Tibial artery (tissue), 4 donors: Measurements from ENCODE around the gene ULK3.

ENCODE experiments used
- DNase-seq, 2 donors: peaks; one replicate each; pipeline ENCODE4 v3.0.0-alpha.2; 2019
- H3K27ac ChIP-seq, 2 donors: fragments of 200-600 bp; sonication (generic) in 1 of 2; 1 replicate in 1 of 2; 2 replicates in 1 of 2; pipeline ENCODE4 v1.5.1; 2018 to 2019; ENCODE audit warnings: mild to moderate bottlenecking in 1 of 2
- H3K27me3 ChIP-seq, 2 donors: fragments of 200-600 bp; sonication (generic) in 1 of 2; one replicate each; pipeline versions ENCODE4 v1.5.1 to v1.6.0; 2016 to 2019
- H3K36me3 ChIP-seq, 3 donors: fragments of 200-600 bp; sonication (generic) in 2 of 3; one replicate each; pipeline ENCODE4 v1.5.1; 2016 to 2019; ENCODE audit warnings: mild to moderate bottlenecking in 2 of 3
- H3K4me1 ChIP-seq, 4 donors: fragments of 200-600 bp; sonication (generic) in 2 of 4; 1 replicate in 3 of 4; 2 replicates in 1 of 4; pipeline ENCODE4 v1.5.1; 2016 to 2019
- H3K4me3 ChIP-seq, 2 donors: fragments of 200-600 bp; sonication (generic) in 1 of 2; 1 replicate in 1 of 2; 2 replicates in 1 of 2; pipeline ENCODE4 v1.5.1; 2018 to 2019; ENCODE audit warnings: mild to moderate bottlenecking in 2 of 2
- H3K9me3 ChIP-seq, 3 donors: fragments of 200-600 bp; sonication (generic) in 1 of 3; one replicate each; pipeline ENCODE4 v1.5.1; 2016 to 2019
- intact Hi-C: fragments of 100-400 bp; cut with DNase I; formaldehyde crosslinking; loops from one replicate; pipeline ENCODE4 v1.15.0; 2023; ENCODE audit warnings: low total_unique reads
- TF ChIP-seq, protein P1 (sequence below), 2 experiments: fragments of 200-600 bp in 1 of 2; fragments of 450-650 bp in 1 of 2; IDR thresholded peaks; one replicate each; pipeline ENCODE4 v1.5.1; 2017 to 2019; ENCODE audit warnings: antibody characterized with exemption in 2 of 2, mild to moderate bottlenecking in 1 of 2, moderate library complexity in 1 of 2

The ULK3 gene

DNA sequence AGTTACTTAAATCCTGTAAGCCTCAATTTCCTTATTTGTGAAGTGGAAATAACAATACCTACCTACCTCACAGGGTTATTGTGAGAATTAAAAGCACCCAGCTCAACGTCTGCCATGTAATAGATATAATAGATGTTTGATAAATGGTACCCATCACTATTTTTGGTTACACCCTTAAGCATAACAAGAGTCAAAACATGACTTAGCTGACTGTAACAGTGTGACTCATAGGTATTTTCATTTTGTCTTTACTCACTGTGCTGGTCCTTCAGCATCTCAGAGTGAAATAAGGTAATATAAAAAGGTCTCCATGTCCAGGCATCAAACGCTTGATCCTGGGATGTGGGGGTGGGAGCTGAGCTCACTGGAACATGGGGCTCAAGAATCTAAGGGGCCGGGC lies 13.5 kb downstream of the ULK3 start:
- H3K9me3 ChIP-seq: no peaks in the 10 kb centered on the region
- H3K4me3 ChIP-seq: no peak overlapping the region
- intact Hi-C loops: no loop called here
- peaks cover 0 to 8% (median 0%) of the 10 kb centered on the region in 4 donors for H3K4me1 ChIP-seq
- no peak for DNase-seq
- H3K27ac ChIP-seq: no peak overlapping the region
- H3K36me3 ChIP-seq: no peaks in the 10 kb centered on the region
- H3K27me3 ChIP-seq: peaks cover 0 to 56% of the 10 kb centered on the region in 2 donors
- TF ChIP-seq, protein P1, sequence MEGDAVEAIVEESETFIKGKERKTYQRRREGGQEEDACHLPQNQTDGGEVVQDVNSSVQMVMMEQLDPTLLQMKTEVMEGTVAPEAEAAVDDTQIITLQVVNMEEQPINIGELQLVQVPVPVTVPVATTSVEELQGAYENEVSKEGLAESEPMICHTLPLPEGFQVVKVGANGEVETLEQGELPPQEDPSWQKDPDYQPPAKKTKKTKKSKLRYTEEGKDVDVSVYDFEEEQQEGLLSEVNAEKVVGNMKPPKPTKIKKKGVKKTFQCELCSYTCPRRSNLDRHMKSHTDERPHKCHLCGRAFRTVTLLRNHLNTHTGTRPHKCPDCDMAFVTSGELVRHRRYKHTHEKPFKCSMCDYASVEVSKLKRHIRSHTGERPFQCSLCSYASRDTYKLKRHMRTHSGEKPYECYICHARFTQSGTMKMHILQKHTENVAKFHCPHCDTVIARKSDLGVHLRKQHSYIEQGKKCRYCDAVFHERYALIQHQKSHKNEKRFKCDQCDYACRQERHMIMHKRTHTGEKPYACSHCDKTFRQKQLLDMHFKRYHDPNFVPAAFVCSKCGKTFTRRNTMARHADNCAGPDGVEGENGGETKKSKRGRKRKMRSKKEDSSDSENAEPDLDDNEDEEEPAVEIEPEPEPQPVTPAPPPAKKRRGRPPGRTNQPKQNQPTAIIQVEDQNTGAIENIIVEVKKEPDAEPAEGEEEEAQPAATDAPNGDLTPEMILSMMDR (IDR thresholded peaks at IDR 0.05): no peak

- Histone ChIP-seq H3K4me3 (no peak overlapping the region), H3K4me1 (peaks cover 0 to 8% (median 0%) of the 10 kb centered on the region in 4 donors), H3K27ac (no peak overlapping the region), H3K36me3 (no peaks in the 10 kb centered on the region), H3K9me3 (no peaks in the 10 kb centered on the region), H3K27me3 (peaks cover 0 to 62% of the 10 kb centered on the region in 2 donors)
- intact Hi-C loops: no loop called here
- no peak for DNase-seq
- TF ChIP-seq, protein P1 (IDR thresholded peaks at IDR 0.05): no peak
These were observed 14.1 kb downstream of the ULK3 start for GRCh38 chr15:74828835-74829234.

GRCh38 chr15:74827614-74828013 lies 15.3 kb downstream of the ULK3 start:
- H3K4me3 ChIP-seq: no peak overlapping the region
- intact Hi-C loops: no loop called here
- H3K27me3 ChIP-seq: peaks cover 0 to 71% of the 10 kb centered on the region in 2 donors
- H3K9me3 ChIP-seq: no peaks in the 10 kb centered on the region
- H3K4me1 ChIP-seq: peaks cover 0 to 8% (median 0%) of the 10 kb centered on the region in 4 donors
- H3K36me3 ChIP-seq: no peaks in the 10 kb centered on the region
- TF ChIP-seq, protein P1 (IDR thresholded peaks at IDR 0.05): no peak
- no peak overlapping the region for H3K27ac ChIP-seq
- no peak for DNase-seq

DNA sequence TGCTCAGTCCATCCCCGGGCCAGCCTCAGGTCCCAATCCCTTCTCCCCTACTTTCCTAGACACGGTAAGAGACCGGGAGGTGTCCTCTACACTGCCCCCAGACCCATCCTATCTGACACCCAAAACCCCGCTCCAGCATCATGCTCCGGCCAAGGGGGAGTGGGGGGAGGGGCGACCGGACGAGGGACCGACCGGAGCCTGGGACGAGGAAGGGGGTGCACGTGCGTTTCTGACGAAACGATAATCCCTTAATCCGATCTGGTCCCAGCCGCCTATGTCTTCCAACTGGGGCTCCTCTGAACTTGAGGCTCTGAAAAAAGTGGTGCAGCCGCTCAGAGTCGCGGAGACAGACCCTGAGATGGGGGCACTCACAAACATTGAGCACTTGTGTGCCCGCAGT lies 16.0 kb downstream of the ULK3 start:
- H3K9me3 ChIP-seq: no peaks in the 10 kb centered on the region

GRCh38 chr15:74826364-74826819 lies 16.6 kb downstream of the ULK3 start, which contains the start of gene CPLX3:
Gene CPLX3 (plus strand): TSS chr15:74826627. CDS start chr15:74826704, 77 bp downstream.
- DNase-seq: no peak
- Histone ChIP-seq H3K9me3 (no peaks in the 10 kb centered on the region), H3K4me3 (no peak within 1 kb of the TSS), H3K27me3 (peaks cover 0 to 64% of the 10 kb centered on the region in 2 donors), H3K36me3 (no peaks in the 10 kb centered on the region), H3K27ac (no peak within 1 kb of the TSS), H3K4me1 (peaks cover 0 to 8% (median 0%) of the 10 kb centered on the region in 4 donors)
- TF ChIP-seq, protein P1 (IDR thresholded peaks at IDR 0.05): no peak
- intact Hi-C loops: no loop called here

More for the DNA sequence above, 16.0 kb downstream of the ULK3 start:
- H3K36me3 ChIP-seq: no peaks in the 10 kb centered on the region
- no peak overlapping the region for H3K4me3 ChIP-seq
- peaks cover 0 to 64% of the 10 kb centered on the region in 2 donors for H3K27me3 ChIP-seq
- peaks cover 0 to 8% (median 0%) of the 10 kb centered on the region in 4 donors for H3K4me1 ChIP-seq
- TF ChIP-seq, protein P1 (IDR thresholded peaks at IDR 0.05): no peak
- no peak overlapping the region for H3K27ac ChIP-seq
- intact Hi-C loops: no loop called here
- no peak for DNase-seq

- Histone ChIP-seq H3K27ac (no peak overlapping the region), H3K4me1 (peaks cover 0 to 8% (median 0%) of the 10 kb centered on the region in 4 donors), H3K4me3 (no peak overlapping the region), H3K36me3 (no peaks in the 10 kb centered on the region), H3K9me3 (no peaks in the 10 kb centered on the region), H3K27me3 (peaks cover 0 to 66% of the 10 kb centered on the region in 2 donors)
- DNase-seq: no peak
- intact Hi-C loops: no loop called here
- TF ChIP-seq, protein P1 (IDR thresholded peaks at IDR 0.05): no peak
These were observed 17.1 kb downstream of the ULK3 start for GRCh38 chr15:74825866-74826265.
